DOHH2 (cell line): ENCODE data around the gene ELAVL1.

Experiments
- EZH2phosphoT487 ChIP-seq: fragments of 200-600 bp; sonication (generic); IDR thresholded peaks from 2 replicates; pipeline ENCODE4 v1.6.1; 2017; ENCODE audit warnings: borderline replicate concordance, mild to moderate bottlenecking, antibody characterized with exemption, low read length, moderate library complexity, mixed read lengths
- TF ChIP-seq, protein P1 (sequence below): fragments of 200-600 bp; sonication (generic); IDR thresholded peaks from one replicate; pipeline ENCODE4 v1.5.1; 2014; ENCODE audit warnings: antibody characterized with exemption, mild to moderate bottlenecking, low read depth, low read length; ENCODE audit not compliant: poor library complexity, severe bottlenecking

DNA sequence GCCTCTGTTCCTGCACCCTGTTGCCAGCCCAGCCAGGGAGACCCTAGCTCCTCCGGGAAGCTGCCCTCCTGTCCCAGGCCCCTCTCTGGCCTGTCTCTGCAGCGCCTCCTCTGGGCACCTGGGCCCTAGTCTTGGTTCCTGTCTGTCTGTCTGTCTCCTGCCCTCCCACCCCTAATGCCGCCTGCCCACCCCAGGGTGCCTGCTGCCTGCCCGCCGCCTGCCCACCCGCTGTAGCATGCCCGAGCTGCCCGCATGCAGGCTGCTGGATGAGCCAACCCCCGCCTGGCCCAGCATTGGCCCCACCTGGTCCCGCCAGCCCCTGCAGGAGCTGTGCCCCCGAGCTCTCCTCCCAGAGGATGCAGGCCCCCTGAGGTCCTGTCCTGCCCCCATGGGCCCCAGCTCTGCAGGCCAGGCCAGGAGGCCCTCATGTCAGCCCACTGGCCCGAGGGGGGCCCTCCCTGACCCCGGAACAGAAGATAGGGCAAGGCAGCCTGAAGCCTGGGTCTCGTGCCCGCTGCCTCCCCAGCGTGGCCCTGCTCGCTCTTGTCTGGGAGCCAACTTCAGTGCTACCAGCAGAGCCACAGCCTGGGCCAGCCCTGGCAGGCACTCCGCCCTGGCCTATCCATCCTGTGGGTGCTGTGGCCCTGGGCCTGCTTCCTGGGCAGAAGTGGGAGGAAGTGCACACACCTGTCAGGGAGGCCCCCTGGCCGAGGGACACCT lies 96.5 kb downstream of the ELAVL1 start:
- no peak for TF ChIP-seq EZH2phosphoT487
- TF ChIP-seq, protein P1, sequence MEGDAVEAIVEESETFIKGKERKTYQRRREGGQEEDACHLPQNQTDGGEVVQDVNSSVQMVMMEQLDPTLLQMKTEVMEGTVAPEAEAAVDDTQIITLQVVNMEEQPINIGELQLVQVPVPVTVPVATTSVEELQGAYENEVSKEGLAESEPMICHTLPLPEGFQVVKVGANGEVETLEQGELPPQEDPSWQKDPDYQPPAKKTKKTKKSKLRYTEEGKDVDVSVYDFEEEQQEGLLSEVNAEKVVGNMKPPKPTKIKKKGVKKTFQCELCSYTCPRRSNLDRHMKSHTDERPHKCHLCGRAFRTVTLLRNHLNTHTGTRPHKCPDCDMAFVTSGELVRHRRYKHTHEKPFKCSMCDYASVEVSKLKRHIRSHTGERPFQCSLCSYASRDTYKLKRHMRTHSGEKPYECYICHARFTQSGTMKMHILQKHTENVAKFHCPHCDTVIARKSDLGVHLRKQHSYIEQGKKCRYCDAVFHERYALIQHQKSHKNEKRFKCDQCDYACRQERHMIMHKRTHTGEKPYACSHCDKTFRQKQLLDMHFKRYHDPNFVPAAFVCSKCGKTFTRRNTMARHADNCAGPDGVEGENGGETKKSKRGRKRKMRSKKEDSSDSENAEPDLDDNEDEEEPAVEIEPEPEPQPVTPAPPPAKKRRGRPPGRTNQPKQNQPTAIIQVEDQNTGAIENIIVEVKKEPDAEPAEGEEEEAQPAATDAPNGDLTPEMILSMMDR = no peak
